ENCODE data around the gene TBC1D22A. TPM values are rescaled to one million over a fixed set of nuclear protein-coding genes. Genes with fewer than 3 reads are reported as not detected.

TBC1D22A gene
- total RNA-seq, 1 donor from 2014 or later: 24.2 TPM

DNA sequence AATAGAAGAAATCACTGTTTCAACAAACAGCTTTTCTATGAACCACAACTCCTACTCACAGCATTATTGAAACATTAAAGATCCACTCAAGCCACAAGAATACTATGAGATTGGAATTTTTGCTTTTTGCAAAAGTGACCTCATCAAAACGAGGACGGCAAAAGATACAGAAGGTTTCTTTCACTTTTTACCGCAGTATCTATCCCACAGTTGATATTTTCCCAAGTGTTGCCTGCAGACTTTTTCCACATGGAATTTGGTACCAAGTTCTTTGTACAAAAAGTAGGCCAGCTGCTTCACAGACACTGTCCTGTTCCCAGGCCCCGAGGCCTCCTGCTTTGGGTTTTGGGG, 204.0 kb downstream of the TBC1D22A start:
- DNase-seq (ENCODE audit: low read depth) (peak; percentile 14), FAIRE-seq (no peak)
- Mint-ChIP-seq H3K36me3 (ENCODE audit: low read depth, unreplicated experiment) (peaks cover 5% of the 10 kb centered on the region), H3K27me3 (ENCODE audit: low read depth, unreplicated experiment) (no peaks in the 10 kb centered on the region), H3K9me3 (ENCODE audit: unreplicated experiment) (no peaks in the 10 kb centered on the region), H3K27ac (ENCODE audit: unreplicated experiment) (no peak overlapping the region), H3K4me3 (ENCODE audit: unreplicated experiment) (no peak overlapping the region), H3K4me1 (ENCODE audit: low read depth, unreplicated experiment) (peaks cover 16% of the 10 kb centered on the region)
- Histone ChIP-seq H3K36me3 (ENCODE audit: insufficient read depth, low read length) (no peaks in the 10 kb centered on the region), H3K4me1 (ENCODE audit: insufficient read depth, low read length) (peaks cover 2% of the 10 kb centered on the region), H3K4me3 (ENCODE audit: insufficient read depth, low read depth, low read length) (no peak overlapping the region), H3K27me3 (ENCODE audit: insufficient read depth, low read length) (no peaks in the 10 kb centered on the region), H4K20me1 (ENCODE audit: insufficient read depth, low read length) (peaks cover 46% of the 10 kb centered on the region), H3K4me2 (ENCODE audit: low read length) (no peak overlapping the region), H3K9ac (ENCODE audit: low read length) (no peak overlapping the region), H2AFZ (ENCODE audit: low read depth, low read length) (no peak overlapping the region), H3K27ac (ENCODE audit: low read depth, low read length) (no peak overlapping the region), H3K79me2 (ENCODE audit: insufficient read depth, low read length) (no peaks in the 10 kb centered on the region), H3K9me3 (ENCODE audit: insufficient read depth, low read depth, low read length) (no peaks in the 10 kb centered on the region)
- TF ChIP-seq EZH2 (IDR thresholded peaks at IDR 0.05; ENCODE audit: insufficient read depth, low read length) (no peak), CTCF (IDR thresholded peaks at IDR 0.05; ENCODE audit: insufficient read depth, low read depth, low read length) (no peak)

- H3K27ac ChIP-seq (ENCODE audit: low read depth, low read length): no peak overlapping the region
- H3K4me3 ChIP-seq (ENCODE audit: insufficient read depth, low read depth, low read length): no peak overlapping the region
- TF ChIP-seq EZH2 (IDR thresholded peaks at IDR 0.05; ENCODE audit: insufficient read depth, low read length): no peak
- no peak for TF ChIP-seq CTCF (IDR thresholded peaks at IDR 0.05; ENCODE audit: insufficient read depth, low read depth, low read length)
- H3K36me3 Mint-ChIP-seq (ENCODE audit: low read depth, unreplicated experiment): peaks cover 5% of the 10 kb centered on the region
- no peak overlapping the region for H3K9ac ChIP-seq (ENCODE audit: low read length)
- no peaks in the 10 kb centered on the region for H3K36me3 ChIP-seq (ENCODE audit: insufficient read depth, low read length)
- peaks cover 46% of the 10 kb centered on the region for H4K20me1 ChIP-seq (ENCODE audit: insufficient read depth, low read length)
- DNase-seq (ENCODE audit: low read depth): no peak
- H3K9me3 ChIP-seq (ENCODE audit: insufficient read depth, low read depth, low read length): no peaks in the 10 kb centered on the region
- no peak for FAIRE-seq
- no peaks in the 10 kb centered on the region for H3K79me2 ChIP-seq (ENCODE audit: insufficient read depth, low read length)
- H3K9me3 Mint-ChIP-seq (ENCODE audit: unreplicated experiment): no peaks in the 10 kb centered on the region
- H3K4me2 ChIP-seq (ENCODE audit: low read length): no peak overlapping the region
- no peaks in the 10 kb centered on the region for H3K27me3 Mint-ChIP-seq (ENCODE audit: low read depth, unreplicated experiment)
- no peak overlapping the region for H3K27ac Mint-ChIP-seq (ENCODE audit: unreplicated experiment)
- H3K4me3 Mint-ChIP-seq (ENCODE audit: unreplicated experiment): no peak overlapping the region
- H3K4me1 ChIP-seq (ENCODE audit: insufficient read depth, low read length): peaks cover 3% of the 10 kb centered on the region
- no peak overlapping the region for H2AFZ ChIP-seq (ENCODE audit: low read depth, low read length)
- peaks cover 14% of the 10 kb centered on the region for H3K4me1 Mint-ChIP-seq (ENCODE audit: low read depth, unreplicated experiment)
- no peaks in the 10 kb centered on the region for H3K27me3 ChIP-seq (ENCODE audit: insufficient read depth, low read length)
Measured at GRCh38 chr22:46966846-46967245, 204.4 kb downstream of the TBC1D22A start.

DNA sequence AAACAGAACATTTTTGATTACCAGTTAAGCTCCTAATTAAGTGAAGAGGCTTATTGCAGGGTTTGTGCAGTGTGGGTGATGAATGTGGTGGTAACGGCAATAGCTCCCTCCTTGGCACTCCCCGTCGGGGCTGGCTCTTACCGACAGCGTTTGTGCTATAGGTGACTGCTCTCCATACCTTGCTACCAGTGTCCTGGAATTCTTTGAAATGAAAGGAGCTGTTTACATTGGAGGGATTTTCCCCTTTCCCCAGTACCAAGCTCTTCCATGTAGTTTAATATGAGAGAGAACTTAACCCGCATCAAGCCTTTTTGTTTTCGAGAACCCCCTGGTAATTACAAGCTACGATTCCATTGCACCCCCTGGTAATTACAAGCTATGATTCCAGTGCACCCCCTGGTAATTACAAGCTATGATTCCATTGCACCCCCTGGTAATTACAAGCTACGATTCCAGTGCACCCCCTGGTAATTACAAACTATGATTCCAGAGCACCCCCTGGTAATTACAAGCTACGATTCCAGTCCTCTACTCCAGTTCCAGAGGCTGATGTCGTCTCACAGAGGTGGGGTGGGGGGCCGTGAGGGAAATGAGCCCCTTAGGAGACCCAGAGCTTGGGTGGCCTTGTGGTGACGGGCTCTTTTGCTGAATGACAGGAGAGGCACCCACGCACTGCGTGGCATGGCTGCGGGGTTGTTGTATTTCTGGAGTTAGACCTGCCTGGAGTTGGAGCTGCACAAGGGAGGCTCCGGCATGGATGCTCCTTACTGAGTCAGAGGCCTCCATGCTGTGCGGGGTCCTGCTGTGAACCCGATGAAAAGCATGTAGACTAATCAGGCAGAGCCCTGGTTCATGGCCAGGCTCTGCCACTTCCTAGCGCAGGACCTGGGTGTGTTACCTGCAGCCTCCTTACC, 205.3 kb downstream of the TBC1D22A start:
- Histone ChIP-seq H3K4me1 (ENCODE audit: insufficient read depth, low read length) (peaks cover 3% of the 10 kb centered on the region), H3K9me3 (ENCODE audit: insufficient read depth, low read depth, low read length) (no peaks in the 10 kb centered on the region), H2AFZ (ENCODE audit: low read depth, low read length) (no peak overlapping the region), H3K9ac (ENCODE audit: low read length) (no peak overlapping the region), H3K4me3 (ENCODE audit: insufficient read depth, low read depth, low read length) (no peak overlapping the region), H3K27me3 (ENCODE audit: insufficient read depth, low read length) (no peaks in the 10 kb centered on the region), H3K36me3 (ENCODE audit: insufficient read depth, low read length) (no peaks in the 10 kb centered on the region), H3K27ac (ENCODE audit: low read depth, low read length) (no peak overlapping the region), H4K20me1 (ENCODE audit: insufficient read depth, low read length) (peaks cover 46% of the 10 kb centered on the region), H3K79me2 (ENCODE audit: insufficient read depth, low read length) (no peaks in the 10 kb centered on the region), H3K4me2 (ENCODE audit: low read length) (no peak overlapping the region)
- H3K27ac Mint-ChIP-seq (ENCODE audit: unreplicated experiment): no peak overlapping the region
- peaks cover 14% of the 10 kb centered on the region for H3K4me1 Mint-ChIP-seq (ENCODE audit: low read depth, unreplicated experiment)
- no peak overlapping the region for H3K4me3 Mint-ChIP-seq (ENCODE audit: unreplicated experiment)
- no peaks in the 10 kb centered on the region for H3K9me3 Mint-ChIP-seq (ENCODE audit: unreplicated experiment)
- DNase-seq (ENCODE audit: low read depth) (no peak), FAIRE-seq (no peak)
- TF ChIP-seq EZH2 (IDR thresholded peaks at IDR 0.05; ENCODE audit: insufficient read depth, low read length) (no peak), CTCF (IDR thresholded peaks at IDR 0.05; ENCODE audit: insufficient read depth, low read depth, low read length) (no peak)
- peaks cover 5% of the 10 kb centered on the region for H3K36me3 Mint-ChIP-seq (ENCODE audit: low read depth, unreplicated experiment)
- no peaks in the 10 kb centered on the region for H3K27me3 Mint-ChIP-seq (ENCODE audit: low read depth, unreplicated experiment)

All from astrocyte (in vitro differentiated cells and primary cell).